Gastrocnemius medialis (tissue), 4 donors: Measurements from ENCODE around the gene NR5A1. TPM values are rescaled to one million over a fixed set of nuclear protein-coding genes. Genes with fewer than 3 reads are reported as not detected.

Source experiments
- ATAC-seq, 2 donors: fragments of 150-250 bp; one replicate each; pipeline ENCODE4 v1.9.1; 2016
- DNase-seq, 2 donors: peaks; one replicate each; pipeline ENCODE4 v3.0.0-alpha.2; 2019
- H3K27ac ChIP-seq, 4 donors: fragments of 200-600 bp; sonication (generic); 1 replicate in 1 of 4; 2 replicates in 3 of 4; pipeline ENCODE4 v1.5.1; 2016 to 2018; ENCODE audit warnings: mild to moderate bottlenecking in 2 of 4, moderate library complexity in 1 of 4
- H3K27me3 ChIP-seq, 3 donors: fragments of 200-600 bp; sonication (generic) in 2 of 3; 1 replicate in 1 of 3; 2 replicates in 2 of 3; pipeline versions ENCODE4 v1.5.1 to v1.6.0; 2016 to 2019; ENCODE audit warnings: mild to moderate bottlenecking in 1 of 3, moderate library complexity in 1 of 3
- H3K36me3 ChIP-seq, 2 donors: fragments of 200-600 bp; sonication (generic) in 1 of 2; one replicate each; pipeline ENCODE4 v1.5.1; 2017 to 2018
- H3K4me1 ChIP-seq, 2 donors: fragments of 200-600 bp; sonication (generic) in 1 of 2; one replicate each; pipeline ENCODE4 v1.5.1; 2016 to 2017; ENCODE audit warnings: mild to moderate bottlenecking in 2 of 2
- H3K4me3 ChIP-seq, 4 donors: fragments of 200-600 bp; sonication (generic) in 3 of 4; 1 replicate in 1 of 4; 2 replicates in 3 of 4; pipeline ENCODE4 v1.5.1; 2016 to 2019; ENCODE audit warnings: mild to moderate bottlenecking in 2 of 4
- H3K9me3 ChIP-seq, 3 donors: fragments of 200-600 bp; sonication (generic) in 2 of 3; 1 replicate in 1 of 3; 2 replicates in 2 of 3; pipeline ENCODE4 v1.5.1; 2016 to 2019
- POLR2A ChIP-seq, 2 donors: fragments of 450-650 bp; IDR thresholded peaks; one replicate each; pipeline ENCODE4 v1.6.1; 2017; ENCODE audit warnings: antibody characterized with exemption in 2 of 2, mild to moderate bottlenecking in 2 of 2, moderate library complexity in 2 of 2
- in situ Hi-C, 4 donors: fragments of 200-750 bp; cut with MboI; loops; one replicate each; pipeline versions ENCODE4 v1.15.0 to v1.8.0; 2017; ENCODE audit warnings: low sequenced_read_pairs in 4 of 4
- intact Hi-C: fragments of 100-400 bp; cut with DNase I; formaldehyde crosslinking; loops from one replicate; pipeline ENCODE4 v1.15.1; 2023; ENCODE audit warnings: low total_unique reads
- total RNA-seq, 4 donors: library from RNA; depleted of rRNA; stranded (reverse); fragments of >200 nt; gene quantifications; one replicate each; pipeline versions ENCODE4 v1.1.0 to v1.2.3, GENCODE V29; 2016
- TF ChIP-seq, protein P1 (sequence below), 5 experiments: fragments of 450-650 bp in 3 of 5; fragments of 200-600 bp in 2 of 5; sonication (generic) in 2 of 5; IDR thresholded peaks in 4 of 5; conservative IDR thresholded peaks in 1 of 5; 1 replicate in 4 of 5; 2 replicates in 1 of 5; pipeline ENCODE4 v1.5.1; 2016 to 2019; ENCODE audit warnings: antibody characterized with exemption in 5 of 5, mild to moderate bottlenecking in 3 of 5, moderate library complexity in 3 of 5

The NR5A1 gene
- total RNA-seq, 4 donors from 2014 or later = not detected

DNA sequence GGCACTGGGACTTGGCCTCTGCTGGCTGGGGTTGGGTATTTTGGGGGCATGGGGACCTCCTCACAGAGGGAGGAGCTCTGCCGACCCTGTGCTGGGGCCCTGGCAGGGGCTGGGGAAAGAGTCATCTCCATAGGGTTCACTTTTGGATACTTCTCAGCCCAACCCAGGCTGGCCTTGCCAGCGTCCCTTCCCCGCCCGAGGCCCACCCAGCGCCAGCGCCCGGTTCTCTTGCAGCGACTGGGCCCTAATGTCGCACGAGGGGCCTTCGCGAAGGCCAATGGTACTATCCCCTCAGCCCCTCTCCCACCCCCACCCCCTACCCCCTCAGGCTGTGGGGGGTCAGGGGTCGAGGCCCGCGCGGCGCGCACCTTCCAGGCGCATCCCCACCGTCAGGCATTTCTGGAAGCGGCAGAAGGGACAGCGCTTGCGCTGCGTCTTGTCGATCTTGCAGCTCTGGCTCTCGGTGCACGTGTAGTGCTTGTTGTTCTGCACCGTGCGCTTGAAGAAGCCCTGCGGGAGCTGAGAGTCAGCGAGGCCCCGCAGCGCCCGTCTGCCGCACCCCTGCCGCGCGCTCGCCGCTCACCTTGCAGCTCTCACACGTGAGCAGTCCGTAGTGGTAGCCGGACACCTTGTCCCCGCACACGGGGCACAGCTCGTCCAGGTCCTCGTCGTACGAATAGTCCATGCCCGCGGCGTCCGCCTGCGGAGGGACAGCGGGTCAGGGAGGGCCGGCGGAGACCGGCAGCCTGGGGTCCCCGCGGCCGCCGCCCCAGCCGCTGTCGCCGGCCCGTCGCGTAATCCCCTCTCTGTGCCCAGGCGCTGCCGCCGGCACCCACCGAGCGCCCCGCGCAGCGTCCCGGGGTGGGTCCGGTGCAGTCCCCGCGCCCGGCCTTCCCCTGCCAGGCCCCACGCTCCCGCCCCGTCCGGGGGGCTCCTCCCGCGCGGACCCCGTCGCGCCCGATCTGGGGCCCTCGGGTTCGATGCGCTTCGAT, 4.2 kb downstream of the NR5A1 start:
- H3K9me3 ChIP-seq = no peaks in the 10 kb centered on the region
- no peaks in the 10 kb centered on the region for H3K36me3 ChIP-seq
- H3K4me3 ChIP-seq = no peak overlapping the region
- intact Hi-C loops (no loop called here), in situ Hi-C loops (no loop called here)
- peaks cover 3% of the 10 kb centered on the region in 2 donors for H3K4me1 ChIP-seq
- H3K27ac ChIP-seq = no peak overlapping the region
- ATAC-seq (no peak), DNase-seq (no peak)
- TF ChIP-seq POLR2A (IDR thresholded peaks at IDR 0.05) = no peak
- TF ChIP-seq, protein P1, sequence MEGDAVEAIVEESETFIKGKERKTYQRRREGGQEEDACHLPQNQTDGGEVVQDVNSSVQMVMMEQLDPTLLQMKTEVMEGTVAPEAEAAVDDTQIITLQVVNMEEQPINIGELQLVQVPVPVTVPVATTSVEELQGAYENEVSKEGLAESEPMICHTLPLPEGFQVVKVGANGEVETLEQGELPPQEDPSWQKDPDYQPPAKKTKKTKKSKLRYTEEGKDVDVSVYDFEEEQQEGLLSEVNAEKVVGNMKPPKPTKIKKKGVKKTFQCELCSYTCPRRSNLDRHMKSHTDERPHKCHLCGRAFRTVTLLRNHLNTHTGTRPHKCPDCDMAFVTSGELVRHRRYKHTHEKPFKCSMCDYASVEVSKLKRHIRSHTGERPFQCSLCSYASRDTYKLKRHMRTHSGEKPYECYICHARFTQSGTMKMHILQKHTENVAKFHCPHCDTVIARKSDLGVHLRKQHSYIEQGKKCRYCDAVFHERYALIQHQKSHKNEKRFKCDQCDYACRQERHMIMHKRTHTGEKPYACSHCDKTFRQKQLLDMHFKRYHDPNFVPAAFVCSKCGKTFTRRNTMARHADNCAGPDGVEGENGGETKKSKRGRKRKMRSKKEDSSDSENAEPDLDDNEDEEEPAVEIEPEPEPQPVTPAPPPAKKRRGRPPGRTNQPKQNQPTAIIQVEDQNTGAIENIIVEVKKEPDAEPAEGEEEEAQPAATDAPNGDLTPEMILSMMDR (IDR thresholded peaks at IDR 0.05 in 4 of 5, conservative IDR thresholded peaks at IDR 0.05 in 1 of 5) = no peak
- H3K27me3 ChIP-seq = peaks cover 43 to 54% (median 50%) of the 10 kb centered on the region in 3 donors

DNA sequence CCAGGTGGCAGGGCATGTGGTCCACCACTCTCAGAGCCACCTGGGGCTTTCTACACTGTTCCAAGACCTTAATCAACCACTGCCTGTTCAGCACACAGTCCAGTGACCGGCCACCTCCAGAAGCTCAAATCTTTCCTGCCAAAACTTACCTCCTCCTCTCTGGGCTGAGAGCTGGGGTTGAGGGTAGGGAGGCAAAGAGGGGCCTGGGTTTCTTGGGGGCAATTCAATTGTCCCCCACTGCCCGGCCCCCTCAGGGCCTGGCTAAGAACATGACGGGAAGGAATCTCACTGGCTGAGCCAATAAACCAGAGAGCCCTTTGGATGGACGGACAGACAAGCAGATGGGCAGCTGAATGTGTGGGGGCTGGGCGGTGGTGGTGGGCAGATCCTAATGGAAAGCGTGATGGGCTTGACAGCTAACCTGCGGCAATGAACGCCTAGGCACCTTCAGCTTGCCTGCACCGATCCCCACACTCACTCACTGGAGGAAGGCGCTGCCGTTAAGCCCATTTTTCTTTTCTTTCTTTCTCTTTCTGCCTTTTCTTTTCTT, 5.4 kb downstream of the NR5A1 start:
- TF ChIP-seq, protein P1 (IDR thresholded peaks at IDR 0.05 in 4 of 5, conservative IDR thresholded peaks at IDR 0.05 in 1 of 5) = no peak
- no peak for TF ChIP-seq POLR2A (IDR thresholded peaks at IDR 0.05)
- in situ Hi-C loops (no loop called here), intact Hi-C loops (no loop called here)
- peaks cover 3% of the 10 kb centered on the region in 2 donors for H3K4me1 ChIP-seq
- H3K9me3 ChIP-seq = no peaks in the 10 kb centered on the region
- H3K27me3 ChIP-seq = peaks cover 43 to 54% (median 50%) of the 10 kb centered on the region in 3 donors
- DNase-seq (no peak), ATAC-seq (no peak)
- no peak overlapping the region for H3K4me3 ChIP-seq
- no peaks in the 10 kb centered on the region for H3K36me3 ChIP-seq
- H3K27ac ChIP-seq = no peak overlapping the region

DNA sequence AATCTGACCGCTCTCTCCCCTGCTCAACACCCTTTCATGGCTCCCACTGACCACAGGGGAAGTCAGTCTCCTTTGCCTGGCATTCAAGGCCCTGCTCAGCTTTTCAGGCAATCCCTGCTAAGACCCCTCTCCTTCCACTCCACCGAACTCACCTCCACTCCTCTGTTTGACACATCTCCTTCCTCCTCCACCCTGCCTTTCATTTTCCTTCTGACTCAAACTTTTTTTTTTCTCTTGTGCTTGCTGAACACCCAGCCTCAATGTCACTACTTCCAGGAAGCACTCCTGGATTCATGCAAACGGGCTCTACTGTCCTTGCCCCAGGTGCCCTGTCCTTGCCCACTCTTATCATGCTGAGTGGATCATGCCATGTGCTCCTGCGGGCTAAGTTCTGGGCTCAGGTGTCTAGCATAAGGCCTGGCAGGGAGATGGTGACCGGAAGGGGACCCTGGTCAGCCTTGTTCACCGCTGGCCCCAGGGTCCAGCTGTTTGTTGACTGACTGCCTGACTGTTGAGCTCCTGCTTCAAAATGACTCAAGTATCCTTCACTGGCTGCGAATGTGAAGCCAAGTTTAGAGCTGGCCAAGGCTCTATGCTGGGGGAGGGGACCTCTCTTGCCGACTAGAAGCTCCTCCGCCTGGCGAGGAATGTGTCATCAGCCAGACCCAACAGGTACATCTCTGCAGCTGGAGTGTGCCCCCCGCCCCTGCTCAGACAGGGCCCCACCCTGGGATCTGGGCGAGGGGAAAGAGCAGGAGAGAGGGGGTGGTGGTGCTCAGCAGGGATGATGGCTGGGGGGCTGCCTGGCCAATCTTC, 6.2 kb downstream of the NR5A1 start:
- intact Hi-C loops (no loop called here), in situ Hi-C loops (no loop called here)
- H3K36me3 ChIP-seq = no peaks in the 10 kb centered on the region
- H3K4me1 ChIP-seq = peaks cover 3% of the 10 kb centered on the region in 2 donors
- ATAC-seq = no peak
- H3K9me3 ChIP-seq = no peaks in the 10 kb centered on the region
- no peak overlapping the region for H3K4me3 ChIP-seq
- H3K27me3 ChIP-seq = peaks cover 43 to 53% (median 48%) of the 10 kb centered on the region in 3 donors
- H3K27ac ChIP-seq = no peak overlapping the region
- TF ChIP-seq, protein P1 (IDR thresholded peaks at IDR 0.05 in 4 of 5, conservative IDR thresholded peaks at IDR 0.05 in 1 of 5) = no peak
- no peak for TF ChIP-seq POLR2A (IDR thresholded peaks at IDR 0.05)
- no peak for DNase-seq

GRCh38 chr9:124500028-124500795, 7.0 kb downstream of the NR5A1 start:
- DNase-seq (no peak), ATAC-seq (no peak)
- H3K27ac ChIP-seq = no peak overlapping the region
- H3K4me1 ChIP-seq = peaks cover 3% of the 10 kb centered on the region in 2 donors
- no peaks in the 10 kb centered on the region for H3K36me3 ChIP-seq
- H3K4me3 ChIP-seq = no peak overlapping the region
- in situ Hi-C loops = no loop called here
- TF ChIP-seq, protein P1 (IDR thresholded peaks at IDR 0.05 in 4 of 5, conservative IDR thresholded peaks at IDR 0.05 in 1 of 5) = no peak
- TF ChIP-seq POLR2A (IDR thresholded peaks at IDR 0.05) = no peak
- H3K27me3 ChIP-seq = peaks cover 38 to 46% (median 40%) of the 10 kb centered on the region in 3 donors
- intact Hi-C loops = no loop called here
- H3K9me3 ChIP-seq = no peaks in the 10 kb centered on the region
